Small intestine (tissue), 7 donors: Measurements from ENCODE around the gene TOM1L2. TPM values are rescaled to one million over a fixed set of nuclear protein-coding genes. Genes with fewer than 3 reads are reported as not detected.
"Not testable (repeated sequence)": the region's sequence is repeated elsewhere in the genome, so short reads cannot be mapped to it uniquely, and the experiment has no call there.

ENCODE experiments used
- DNase-seq, 2 donors: peaks; one replicate each; pipeline versions ENCODE4 v3.0.0 to v3.0.0-alpha.2; 2013
- FAIRE-seq: peaks from 2 replicates; lab custom pipeline; 2012; peaks lifted over from hg19 to GRCh38; lab: Jason Lieb, UNC
- H3K27ac ChIP-seq, 3 donors: one replicate each; pipeline ENCODE4 v1.5.1; 2013; ENCODE audit warnings: low read length in 2 of 3, mild to moderate bottlenecking in 2 of 3, control low read depth in 1 of 3, inconsistent platforms in 1 of 3, low read depth in 1 of 3, moderate library complexity in 1 of 3
- H3K27me3 ChIP-seq, 3 donors: one replicate each; pipeline ENCODE4 v1.6.1; 2013; ENCODE audit warnings: low read length in 3 of 3, inconsistent platforms in 1 of 3; ENCODE audit not compliant: control insufficient read depth in 3 of 3, insufficient read depth in 3 of 3
- H3K36me3 ChIP-seq, 3 donors: one replicate each; pipeline ENCODE4 v1.6.1; 2013; ENCODE audit warnings: low read length in 3 of 3, inconsistent platforms in 1 of 3, low read depth in 1 of 3, mild to moderate bottlenecking in 1 of 3, moderate library complexity in 1 of 3; ENCODE audit not compliant: control insufficient read depth in 3 of 3, insufficient read depth in 2 of 3
- H3K4me1 ChIP-seq, 3 donors: one replicate each; pipeline ENCODE4 v1.6.1; 2013; ENCODE audit warnings: low read length in 2 of 3, inconsistent platforms in 1 of 3, low read depth in 1 of 3, mild to moderate bottlenecking in 1 of 3, moderate library complexity in 1 of 3; ENCODE audit not compliant: control insufficient read depth in 3 of 3, insufficient read depth in 2 of 3
- H3K4me3 ChIP-seq, 3 donors: one replicate each; pipeline ENCODE4 v1.5.1; 2013; ENCODE audit warnings: low read length in 3 of 3, control low read depth in 1 of 3, inconsistent platforms in 1 of 3, low read depth in 1 of 3, mild to moderate bottlenecking in 1 of 3, moderate library complexity in 1 of 3
- H3K9me3 ChIP-seq, 2 donors: one replicate each; pipeline ENCODE4 v1.6.1; 2013; ENCODE audit warnings: low read depth in 1 of 2, low read length in 1 of 2; ENCODE audit not compliant: control insufficient read depth in 2 of 2, insufficient read depth in 1 of 2
- WGBS, 3 donors: extraction: QIAGEN DNeasy Blood & Tissue Kit; methylation state at CpG; one replicate each; pipeline ENCODE4 v1.1.7; 2013; 5-methylcytosine and 5-hydroxymethylcytosine counted together
- polyA plus RNA-seq, 4 donors: library from polyadenylated mRNA; stranded (reverse) in 3 of 4; unstranded in 1 of 4; fragments of 200-250 nt in 3 of 4; fragments of 120-200 nt in 1 of 4; gene quantifications; one replicate each; pipeline versions ENCODE4 v1.2.1 to v1.2.3, GENCODE V29; 2013
- donor health status: healthy with polysubstance abuse.
- donor health status: control.
- donor health status: control.
- donor health status: Bipolar disorder and iron deficiency.
- donor health status: healthy.

Gene TOM1L2
- polyA plus RNA-seq, 4 donors: 14.3 to 26.6 (median 24.7) TPM

DNA sequence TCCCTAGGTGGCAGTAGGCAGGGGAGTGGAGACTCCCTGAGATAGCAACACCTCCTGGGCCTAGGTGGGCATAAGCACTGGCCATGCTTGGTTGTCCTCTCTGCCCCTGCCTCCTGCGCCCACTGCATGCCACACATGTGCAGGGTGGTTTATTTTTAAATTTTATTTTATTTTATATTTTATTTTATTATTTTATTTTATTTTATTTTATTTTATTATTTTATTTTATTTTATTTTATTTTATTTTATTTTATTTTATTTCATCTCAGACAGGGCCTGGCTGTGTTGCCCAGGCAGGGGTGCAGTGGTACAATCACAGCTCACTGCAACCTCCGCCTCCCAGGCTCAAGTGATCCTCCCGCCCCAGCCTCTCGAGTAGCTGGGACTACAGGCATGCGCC is 164.0 kb downstream of the TOM1L2 start:
- not testable (repeated sequence) for FAIRE-seq, H3K4me3 ChIP-seq, H3K27me3 ChIP-seq, H3K27ac ChIP-seq, DNase-seq, H3K9me3 ChIP-seq
- WGBS, 3 donors: 93 to 99% (median 99%) methylated on average over 5 of the region's 5 CpGs
- peaks cover 4 to 81% (median 6%) of the 10 kb centered on the region in 3 donors for H3K36me3 ChIP-seq
- H3K4me1 ChIP-seq: peaks cover 0 to 22% (median 0%) of the 10 kb centered on the region in 3 donors

DNA sequence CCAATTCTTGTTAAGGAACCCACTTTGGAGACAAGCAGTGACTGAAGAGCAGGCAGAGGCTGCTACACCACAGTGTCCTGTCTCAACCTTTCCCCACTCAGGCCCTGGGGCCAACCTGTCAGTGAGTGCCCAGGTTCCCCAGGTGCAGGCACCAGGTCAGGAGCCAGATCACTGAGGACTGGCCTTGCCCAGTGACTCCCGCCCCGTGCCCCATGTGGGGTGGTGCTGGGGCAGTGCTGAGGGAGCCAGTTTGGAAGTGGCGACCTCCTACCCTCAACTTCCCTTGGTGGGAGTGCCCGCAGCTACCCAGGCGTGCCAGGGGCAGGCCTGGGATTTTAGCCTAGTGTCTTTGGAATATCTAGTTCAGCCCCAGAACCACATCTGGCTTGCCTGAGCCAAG is 164.8 kb downstream of the TOM1L2 start:
- peaks cover 4 to 80% (median 4%) of the 10 kb centered on the region in 3 donors for H3K36me3 ChIP-seq
- no peak for FAIRE-seq
- H3K27ac ChIP-seq: no peak overlapping the region
- H3K4me3 ChIP-seq: no peak overlapping the region
- DNase-seq: no peak
- H3K4me1 ChIP-seq: peaks cover 0 to 21% (median 0%) of the 10 kb centered on the region in 3 donors
- no peaks in the 10 kb centered on the region for H3K27me3 ChIP-seq
- 88 to 93% (median 90%) methylated on average over 5 of the region's 5 CpGs for WGBS, 3 donors
- no peaks in the 10 kb centered on the region for H3K9me3 ChIP-seq

DNA sequence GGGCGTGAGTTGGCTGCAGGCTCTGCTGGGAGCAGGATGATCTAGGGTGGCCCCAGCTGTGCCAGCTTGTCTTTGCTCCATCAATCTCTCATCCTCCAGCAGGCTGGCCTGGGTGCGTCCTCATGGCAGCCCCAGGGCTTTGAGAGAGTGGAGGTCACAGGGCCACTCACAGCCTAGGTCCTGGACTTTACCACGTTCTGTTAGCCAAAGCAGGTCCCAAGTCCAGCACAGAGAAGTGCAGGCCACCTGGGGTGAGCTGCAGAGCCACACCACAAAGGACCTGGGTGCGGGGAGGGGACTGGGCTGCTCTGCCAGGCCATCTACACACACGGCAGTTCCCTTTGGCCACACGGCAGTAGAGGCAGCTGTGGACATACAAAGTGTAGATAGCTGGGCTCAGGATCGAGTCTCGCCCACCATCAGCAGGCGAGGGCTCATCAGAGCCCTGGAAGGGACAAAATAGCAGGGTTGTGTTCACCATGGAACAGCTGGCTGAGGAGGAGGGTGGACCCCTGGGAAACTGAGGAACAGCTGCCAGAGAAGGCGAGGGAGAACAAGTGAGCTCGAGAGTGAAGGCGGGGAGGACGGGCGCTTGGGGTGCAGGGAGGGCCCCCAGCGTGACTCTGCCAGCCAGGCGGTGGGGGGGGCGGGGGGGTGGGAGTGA is 165.5 kb downstream of the TOM1L2 start:
- no peaks in the 10 kb centered on the region for H3K9me3 ChIP-seq
- H3K27me3 ChIP-seq: no peaks in the 10 kb centered on the region
- DNase-seq (no peak), FAIRE-seq (no peak)
- H3K4me1 ChIP-seq: peaks cover 0 to 15% (median 0%) of the 10 kb centered on the region in 3 donors
- H3K4me3 ChIP-seq: no peak overlapping the region
- 84 to 91% (median 88%) methylated on average over 16 to 17 of the region's 17 CpGs for WGBS, 3 donors
- no peak overlapping the region for H3K27ac ChIP-seq
- H3K36me3 ChIP-seq: peaks cover 2 to 79% (median 4%) of the 10 kb centered on the region in 3 donors

DNA sequence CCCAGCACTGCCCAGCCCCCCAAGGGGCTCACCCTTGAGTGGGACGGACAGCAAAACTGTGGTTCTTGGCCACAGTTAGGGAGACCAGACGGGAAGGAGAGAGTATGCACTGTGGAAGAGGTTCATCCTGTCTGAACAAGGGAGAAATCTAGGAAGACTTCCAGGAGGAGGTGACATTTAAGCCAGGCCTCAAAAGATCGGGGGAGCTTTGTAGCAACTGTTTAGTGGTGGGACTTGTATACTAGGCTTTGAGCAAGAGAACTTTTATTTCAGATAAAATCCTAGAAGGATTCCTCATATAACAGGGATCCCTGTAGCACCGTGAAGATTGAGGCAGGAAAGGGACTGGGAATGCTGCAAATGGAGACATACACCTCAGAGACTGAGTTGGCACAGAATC is 166.2 kb downstream of the TOM1L2 start:
- 92 to 94% (median 92%) methylated on average over 4 of the region's 4 CpGs for WGBS, 3 donors
- FAIRE-seq: no peak

DNA sequence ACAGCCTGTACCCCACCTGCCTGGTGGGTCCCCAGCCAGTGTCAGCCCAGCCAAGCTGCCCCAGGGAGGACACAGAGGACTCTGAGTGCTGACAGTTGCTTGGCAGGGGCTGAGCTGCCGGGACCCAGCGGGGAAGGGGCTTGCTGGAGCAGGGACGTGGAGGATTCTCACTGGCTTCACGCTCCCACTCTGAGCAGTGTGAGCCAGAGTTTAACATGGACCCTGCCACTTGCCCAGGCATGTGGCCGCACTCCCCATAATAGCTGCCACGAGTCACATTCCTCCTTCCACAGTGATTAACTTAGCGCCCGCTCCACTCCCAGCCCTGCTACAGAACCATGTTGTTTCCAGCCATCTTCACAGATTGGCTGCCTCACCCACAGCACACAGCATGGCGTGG is 166.6 kb downstream of the TOM1L2 start:
- 84 to 85% (median 85%) methylated on average over 9 of the region's 9 CpGs for WGBS, 3 donors
- peaks cover 0 to 81% (median 2%) of the 10 kb centered on the region in 3 donors for H3K36me3 ChIP-seq
- H3K9me3 ChIP-seq: no peaks in the 10 kb centered on the region
- H3K27ac ChIP-seq: no peak overlapping the region
- DNase-seq: no peak
- no peak overlapping the region for H3K4me3 ChIP-seq
- FAIRE-seq: no peak
- peaks cover 0 to 6% (median 0%) of the 10 kb centered on the region in 3 donors for H3K4me1 ChIP-seq
- H3K27me3 ChIP-seq: no peaks in the 10 kb centered on the region

More for the DNA sequence above, 166.2 kb downstream of the TOM1L2 start:
- H3K4me3 ChIP-seq: no peak overlapping the region
- peaks cover 0 to 11% (median 0%) of the 10 kb centered on the region in 3 donors for H3K4me1 ChIP-seq
- H3K36me3 ChIP-seq: peaks cover 0 to 81% (median 2%) of the 10 kb centered on the region in 3 donors
- H3K27ac ChIP-seq: no peak overlapping the region
- no peaks in the 10 kb centered on the region for H3K27me3 ChIP-seq
- H3K9me3 ChIP-seq: no peaks in the 10 kb centered on the region
- no peak for DNase-seq

DNA sequence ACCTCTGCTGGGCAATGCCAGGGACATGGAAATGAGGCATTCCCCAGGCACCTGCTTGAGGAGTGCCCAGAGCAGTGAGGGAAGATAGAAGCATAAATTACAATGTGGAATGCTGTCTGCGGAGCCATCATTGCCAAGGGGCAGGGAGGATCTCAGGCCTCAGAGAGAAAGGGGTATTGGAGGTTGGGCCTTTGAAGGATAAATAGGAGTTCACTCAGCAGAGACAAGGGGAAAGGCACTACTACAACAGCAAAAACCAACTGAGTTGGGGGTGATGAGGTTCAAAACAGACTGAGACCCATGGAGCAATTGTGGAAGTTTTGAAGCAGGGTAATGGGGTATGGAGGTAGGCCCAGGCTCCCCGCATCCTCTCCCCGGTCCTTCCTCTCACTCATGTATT is 168.2 kb downstream of the TOM1L2 start:
- no peak for DNase-seq
- Histone ChIP-seq H3K4me3 (no peak overlapping the region), H3K27ac (no peak overlapping the region), H3K36me3 (peaks cover 0 to 90% (median 2%) of the 10 kb centered on the region in 3 donors), H3K9me3 (no peaks in the 10 kb centered on the region), H3K27me3 (no peaks in the 10 kb centered on the region), H3K4me1 (no peaks in the 10 kb centered on the region)
- WGBS, 3 donors: 96 to 98% (median 97%) methylated on average over 3 of the region's 3 CpGs
- FAIRE-seq: no peak

DNA sequence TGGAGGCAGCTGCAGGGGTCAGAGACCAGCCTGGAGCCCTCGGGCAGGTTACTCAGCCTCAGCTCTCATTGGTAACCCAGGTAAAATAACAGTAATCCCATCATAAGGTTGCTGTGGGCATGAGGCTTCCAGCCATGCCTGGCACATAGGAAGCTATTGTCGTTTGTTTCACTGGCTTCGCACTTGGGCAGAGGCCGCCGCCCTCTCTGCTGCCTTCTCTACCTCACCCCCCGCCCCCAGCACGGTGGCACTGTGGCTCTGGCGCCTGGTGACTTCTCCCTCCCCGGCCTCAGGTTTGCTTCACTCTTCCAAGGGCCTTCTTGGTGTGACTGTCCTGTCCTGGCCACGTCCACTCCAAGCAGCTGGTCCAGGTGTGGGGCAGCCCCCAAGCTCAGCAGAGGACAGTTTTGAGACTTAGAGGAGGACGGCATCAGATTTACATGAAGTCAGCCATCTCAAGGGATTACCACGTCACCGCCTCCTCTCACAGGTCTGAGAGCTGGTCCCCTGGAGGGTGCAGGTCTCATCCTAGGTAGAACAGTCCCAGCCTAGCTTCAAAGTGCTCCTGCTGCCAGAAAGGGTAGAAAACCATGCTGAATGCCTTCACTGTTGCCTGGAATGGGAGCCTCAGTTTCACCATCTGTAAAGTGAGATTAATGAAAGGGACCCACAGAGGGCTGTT is 170.3 kb downstream of the TOM1L2 start:
- FAIRE-seq (no peak), DNase-seq (no peak)
- Histone ChIP-seq H3K9me3 (no peaks in the 10 kb centered on the region), H3K27me3 (no peaks in the 10 kb centered on the region), H3K27ac (no peak overlapping the region), H3K4me1 (no peaks in the 10 kb centered on the region), H3K4me3 (no peak overlapping the region), H3K36me3 (peaks cover 0 to 94% (median 2%) of the 10 kb centered on the region in 3 donors)
- WGBS, 3 donors: 90 to 92% (median 91%) methylated on average over 13 of the region's 13 CpGs

DNA sequence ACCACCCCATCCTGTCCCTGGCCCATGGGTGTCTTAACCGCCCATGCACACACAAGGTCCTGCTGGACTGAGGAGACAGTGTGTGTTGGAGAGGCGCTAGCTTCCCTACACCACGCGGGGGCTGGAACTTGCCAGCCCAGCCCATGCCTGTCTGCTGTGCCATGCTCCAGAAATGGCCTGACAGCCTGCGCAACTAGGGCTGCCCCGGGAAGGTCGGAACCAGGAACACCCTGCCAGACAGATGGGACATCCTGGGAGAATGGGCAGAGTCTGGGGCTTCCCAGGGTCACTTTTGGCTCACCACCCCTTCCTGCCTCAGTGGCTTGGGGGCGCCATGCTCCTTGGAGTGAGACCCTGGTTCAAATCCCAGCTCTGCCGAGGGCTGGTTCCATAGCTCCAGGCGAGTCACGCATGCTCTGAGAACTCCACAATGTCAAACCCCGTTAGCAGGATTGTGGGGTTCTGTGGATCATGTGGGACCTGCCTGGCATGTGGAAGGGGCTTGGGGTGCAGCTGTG is 171.6 kb downstream of the TOM1L2 start:
- Histone ChIP-seq H3K27ac (no peak overlapping the region), H3K27me3 (no peaks in the 10 kb centered on the region), H3K9me3 (no peaks in the 10 kb centered on the region), H3K4me1 (no peaks in the 10 kb centered on the region), H3K36me3 (peaks cover 2 to 96% (median 2%) of the 10 kb centered on the region in 3 donors), H3K4me3 (no peak overlapping the region)
- 88 to 92% (median 89%) methylated on average over 12 of the region's 12 CpGs for WGBS, 3 donors
- no peak for DNase-seq
- no peak for FAIRE-seq
